K562 (cell line): ENCODE results near the gene CMIP. TPM values are rescaled to one million over a fixed set of nuclear protein-coding genes. Genes with fewer than 3 reads are reported as not detected.

Experiments used
- ATAC-seq: fragments of 200-7000 bp; cut with Tn5 transposase; 3 replicates; pipeline ENCODE4 v1.9.1; 2020; ENCODE audit warnings: moderate library complexity
- BruUV-seq: library from RNA; stranded (reverse); fragments of 400-500 nt; replicated peaks from 2 replicates; lab custom pipeline; 2021; lab: Mats Ljungman, UMichigan
- CTCF ChIA-PET: fragments of 300-600 bp; formaldehyde crosslinking; extraction: SDS; loops from one replicate; lab custom pipeline; 2021; ENCODE audit warnings: low intra/inter-chr PET ratio; lab: Yijun Ruan, JAX
- POLR2A ChIA-PET: fragments of 300-600, 350-650 bp; sonication (Branson Sonifier 250); formaldehyde crosslinking; extraction: SDS; loops from one replicate; lab custom pipeline; 2021; ENCODE audit warnings: antibody characterized with exemption, inconsistent platforms; lab: Yijun Ruan, JAX
- DNase-seq, 4 experiments: peaks; one replicate each; pipeline versions ENCODE4 v3.0.0 to v3.0.0-alpha.2; 2011 to 2018; ENCODE audit warnings: low spot score in 3 of 4, mixed read lengths in 3 of 4; ENCODE audit errors: extremely low read depth in 1 of 4
- FAIRE-seq: peaks from 2 replicates; lab custom pipeline; 2011; peaks lifted over from hg19 to GRCh38; lab: Jason Lieb, UNC
- H2AFZ ChIP-seq: 2 replicates; pipeline ENCODE4 v1.6.0; 2011; ENCODE audit warnings: low read depth, low read length, control low read depth, inconsistent platforms
- H3K27ac ChIP-seq: fragments of 200-600 bp; 3 replicates; pipeline ENCODE4 v1.8.0; 2011; ENCODE audit warnings: low read depth, mild to moderate bottlenecking, control low read depth, inconsistent platforms, low read length, moderate library complexity, mixed read lengths; ENCODE audit errors: extremely low read depth
- H3K27me3 ChIP-seq, 2 experiments: fragments of 300-600 bp in 1 of 2; 2 replicates in 1 of 2; 3 replicates in 1 of 2; pipeline versions ENCODE4 v1.6.0 to v1.8.0; 2011; ENCODE audit warnings: inconsistent platforms in 2 of 2, low read length in 2 of 2, mild to moderate bottlenecking in 1 of 2, mixed read lengths in 1 of 2, moderate library complexity in 1 of 2; ENCODE audit not compliant: control insufficient read depth in 2 of 2, insufficient read depth in 2 of 2
- H3K36me3 ChIP-seq: fragments of 300-600 bp; 3 replicates; pipeline ENCODE4 v1.8.0; 2011; ENCODE audit warnings: mild to moderate bottlenecking, low read length, inconsistent platforms; ENCODE audit not compliant: control insufficient read depth, insufficient read depth
- H3K4me1 ChIP-seq, 2 experiments: fragments of 200-600 bp in 1 of 2; replicated peaks in 1 of 2; 2 replicates in 1 of 2; 3 replicates in 1 of 2; pipeline versions ENCODE4 v1.5.1 to v1.8.0; 2011; ENCODE audit warnings: inconsistent platforms in 2 of 2, low read length in 2 of 2, mild to moderate bottlenecking in 1 of 2, mixed read lengths in 1 of 2, moderate library complexity in 1 of 2; ENCODE audit not compliant: control insufficient read depth in 2 of 2, insufficient read depth in 2 of 2
- H3K4me2 ChIP-seq: 2 replicates; pipeline ENCODE4 v1.6.1; 2011; ENCODE audit warnings: low read length, control low read depth, inconsistent platforms, mixed read lengths; ENCODE audit not compliant: insufficient read depth
- H3K4me3 ChIP-seq: fragments of 200-600 bp; sonication (generic), shearing (Covaris generic); 2 replicates; pipeline ENCODE4 v1.5.1; 2016; ENCODE audit warnings: control low read depth, inconsistent platforms
- H3K79me2 ChIP-seq: fragments of 200-600 bp; 3 replicates; pipeline ENCODE4 v1.8.0; 2011; ENCODE audit warnings: low read length, inconsistent platforms; ENCODE audit not compliant: control insufficient read depth, insufficient read depth
- H3K9ac ChIP-seq, 2 experiments: 2 replicates each; pipeline versions ENCODE4 v1.6.0 to v1.6.1; 2011; ENCODE audit warnings: low read depth in 2 of 2, low read length in 2 of 2, control low read depth in 1 of 2, inconsistent platforms in 1 of 2, mild to moderate bottlenecking in 1 of 2, mixed read lengths in 1 of 2; ENCODE audit not compliant: insufficient read depth in 1 of 2
- H3K9me1 ChIP-seq: one replicate; pipeline ENCODE4 v1.6.0; 2011; ENCODE audit warnings: inconsistent platforms, mild to moderate bottlenecking, low read length, moderate library complexity; ENCODE audit not compliant: control insufficient read depth, insufficient read depth
- H3K9me3 ChIP-seq: replicated peaks from 2 replicates; pipeline ENCODE4 v1.5.1; 2011; ENCODE audit warnings: low read depth, low read length, inconsistent platforms; ENCODE audit not compliant: control insufficient read depth, insufficient read depth
- H4K20me1 ChIP-seq: replicated peaks from 2 replicates; pipeline ENCODE4 v1.6.1; 2011; ENCODE audit warnings: low read length, inconsistent platforms, mixed read lengths; ENCODE audit not compliant: control insufficient read depth, insufficient read depth
- BMI1 ChIP-seq: fragments of 150-350 bp; IDR thresholded peaks from 2 replicates; pipeline ENCODE4 v1.6.1; 2014; ENCODE audit warnings: low read length
- HEY1 ChIP-seq: fragments of 250-450 bp; sonication (Bioruptor Pico); IDR thresholded peaks from 2 replicates; pipeline ENCODE4 v1.5.0; 2020; ENCODE audit warnings: mild to moderate bottlenecking, moderate library complexity, borderline replicate concordance
- HMG20A ChIP-seq: fragments of 450-650 bp; formaldehyde crosslinking; conservative IDR thresholded peaks from 2 replicates; pipeline ENCODE4 v1.4.0; 2020; ENCODE audit warnings: mild to moderate bottlenecking, mixed read lengths
- HNRNPUL1 ChIP-seq: fragments of 200-400 bp; formaldehyde crosslinking; IDR thresholded peaks from 2 replicates; pipeline ENCODE4 v1.6.1; 2017; ENCODE audit warnings: low read length
- KDM4B ChIP-seq, 2 experiments: fragments of 450-650 bp in 1 of 2; sonication (generic) in 1 of 2; IDR thresholded peaks; 2 replicates each; pipeline ENCODE4 v1.6.1; 2016 to 2017; ENCODE audit warnings: borderline replicate concordance in 2 of 2, antibody characterized with exemption in 1 of 2, low read depth in 1 of 2, mild to moderate bottlenecking in 1 of 2
- NR3C1 ChIP-seq: sonication (generic); formaldehyde crosslinking; IDR thresholded peaks from 2 replicates; pipeline ENCODE4 v1.8.1; 2022; ENCODE audit warnings: missing genetic modification reagents
- SIN3A ChIP-seq, 2 experiments: fragments of 150-350 bp in 1 of 2; IDR thresholded peaks; 2 replicates each; pipeline ENCODE4 v1.6.1; 2011 to 2016; ENCODE audit warnings: borderline replicate concordance in 2 of 2, low read depth in 2 of 2, low read length in 2 of 2, mild to moderate bottlenecking in 2 of 2, moderate library complexity in 2 of 2; ENCODE audit not compliant: control insufficient read depth in 1 of 2
- TOE1 ChIP-seq, 2 experiments: fragments of 450-650 bp in 1 of 2; sonication (generic) in 1 of 2; formaldehyde crosslinking in 1 of 2; IDR thresholded peaks; 2 replicates each; pipeline versions ENCODE4 v1.7.1 to v1.8.0; 2016 to 2022; ENCODE audit warnings: borderline replicate concordance in 2 of 2, mild to moderate bottlenecking in 2 of 2, antibody characterized with exemption in 1 of 2, inconsistent platforms in 1 of 2, low read depth in 1 of 2, missing genetic modification reagents in 1 of 2, moderate library complexity in 1 of 2
- YBX1 ChIP-seq: fragments of 450-650 bp; IDR thresholded peaks from 2 replicates; pipeline ENCODE4 v1.7.1; 2016; ENCODE audit warnings: mild to moderate bottlenecking
- ZKSCAN8 ChIP-seq: fragments of 200-800 bp; sonication (Bioruptor generic); IDR thresholded peaks from 2 replicates; pipeline ENCODE4 v1.6.1; 2016; ENCODE audit warnings: missing genetic modification characterization, missing compliant biosample characterization
- ZNF431 ChIP-seq: sonication (generic); formaldehyde crosslinking; IDR thresholded peaks from 2 replicates; pipeline ENCODE4 v1.8.0; 2022; ENCODE audit warnings: mild to moderate bottlenecking, missing genetic modification reagents
- ZNF589 ChIP-seq: fragments of 200-800 bp; sonication (Bioruptor generic); IDR thresholded peaks from 2 replicates; pipeline ENCODE4 v1.6.1; 2016; ENCODE audit warnings: low read depth, missing genetic modification characterization, missing compliant biosample characterization
- WGBS: fragments of 100-300 bp; shearing (Covaris generic); methylation state at CpG from one replicate; pipeline ENCODE4 v1.1.6; 2016; ENCODE audit warnings: low coverage, mixed read lengths; ENCODE audit not compliant: insufficient coverage; ENCODE audit errors: missing lambda C conversion rate; 5-methylcytosine and 5-hydroxymethylcytosine counted together
- in situ Hi-C: fragments of 300-500 bp; cut with MboI; formaldehyde crosslinking; loops from 4 replicates; pipeline ENCODE4 v1.15.0; 2018; ENCODE audit warnings: inconsistent platforms, mixed read lengths
- intact Hi-C: fragments of 100-400 bp; cut with micrococcal nuclease; formaldehyde crosslinking; loops from 2 replicates; pipeline ENCODE4 v1.14.2; 2022
- polyA plus RNA-seq, 8 experiments: library from polyadenylated mRNA; depleted of rRNA in 4 of 8; stranded (reverse) in 5 of 8; unstranded in 3 of 8; fragments of >200 nt; fragmentation: Nextera tagmentation in 2 of 8; fragmentation: Illumina TruSeq in 1 of 8; extraction: Ambion mirVana in 2 of 8; extraction: Trizol in 1 of 8; gene quantifications; 2 replicates each; pipeline versions ENCODE4 v1.2.1 to v1.2.3, GENCODE V29; 2011 to 2014; ENCODE audit warnings: inconsistent platforms in 1 of 8, missing spikeins in 1 of 8
- total RNA-seq, 7 experiments: library from RNA; depleted of rRNA in 6 of 7; stranded (reverse); fragments of >200 nt in 6 of 7; fragmentation: Illumina TruSeq in 2 of 7; extraction: Trizol in 2 of 7; gene quantifications; 2 replicates each; pipeline versions ENCODE4 v1.2.1 to v1.2.3, GENCODE V29; 2011 to 2021; ENCODE audit warnings: low replicate concordance in 1 of 7
- TF ChIP-seq, protein P1 (sequence below): fragments of 450-650 bp; conservative IDR thresholded peaks from 2 replicates; pipeline ENCODE4 v1.6.1; 2016; ENCODE audit warnings: missing genetic modification characterization, low read depth, mild to moderate bottlenecking, missing compliant biosample characterization, moderate library complexity
- TF ChIP-seq, protein P2 (sequence below): fragments of 450-650 bp; IDR thresholded peaks from 2 replicates; pipeline ENCODE4 v1.6.1; 2017; ENCODE audit warnings: mild to moderate bottlenecking, moderate library complexity
- TF ChIP-seq, protein P3 (sequence below): fragments of 450-650 bp; conservative IDR thresholded peaks from 2 replicates; pipeline ENCODE4 v1.6.1; 2016; ENCODE audit warnings: missing genetic modification characterization, low read depth, mild to moderate bottlenecking, control low read depth, missing compliant biosample characterization
- TF ChIP-seq, protein P4 (sequence below): fragments of 450-650 bp; IDR thresholded peaks from 2 replicates; pipeline ENCODE4 v1.6.1; 2016; ENCODE audit warnings: antibody characterized with exemption

The CMIP gene
- total and polyA plus RNA-seq, 9 of the 15 experiments (the other 6 are each of a cell fraction or from before 2014, with no cell fraction given): 0.94 to 82.5 (median 10.3) TPM

DNA sequence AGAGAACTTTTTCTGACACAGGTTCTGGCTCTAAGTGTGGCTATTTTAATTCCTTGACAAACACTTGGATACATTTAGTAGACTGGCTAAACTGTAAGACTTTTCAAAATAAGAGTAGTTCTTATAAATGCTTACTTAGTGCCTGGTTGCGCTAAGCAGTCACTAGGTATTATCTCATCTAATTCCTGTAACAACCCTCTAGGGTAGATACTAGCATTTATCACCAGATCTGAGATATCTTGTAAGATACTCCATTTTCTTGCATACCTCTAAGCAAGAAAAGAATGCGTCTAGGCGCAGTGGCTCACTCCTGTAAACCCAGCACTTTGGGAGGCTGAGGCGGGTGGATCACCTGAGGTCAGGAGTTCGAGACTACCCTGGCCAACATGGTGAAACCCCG, 131.2 kb downstream of the CMIP start:
- no peak for FAIRE-seq
- peaks cover 3% of the 10 kb centered on the region; the same call in 2 of the 3 replicates for H3K36me3 ChIP-seq
- H3K4me1 ChIP-seq: peaks cover 0 to 6% of the 10 kb centered on the region in 2 experiments; a peak in 1 of 5 replicates
- in situ Hi-C loops: no loop called here
- no peaks in the 10 kb centered on the region; the same call in 1 of the 2 replicates for H3K9me3 ChIP-seq
- no peak overlapping the region for H2AFZ ChIP-seq
- ChIA-PET POLR2A (interaction anchor here (0.6 kb wide), 1 partner anchor 95 kb away, joined by 3 read pairs; no protein-coding TSS in a partner anchor), CTCF (no interaction called here)
- H3K79me2 ChIP-seq: peaks cover 29% of the 10 kb centered on the region
- intact Hi-C loops: no loop called here
- H3K27ac ChIP-seq: no peak overlapping the region
- no peak for ATAC-seq
- WGBS: 92% methylated on average over 5 of the region's 6 CpGs
- H3K9me1 ChIP-seq: peaks cover 10% of the 10 kb centered on the region
- peaks cover 30% of the 10 kb centered on the region for H4K20me1 ChIP-seq
- BruUV-seq: no TSS peak
- no peaks in the 10 kb centered on the region; a peak in 1 of 5 replicates for H3K27me3 ChIP-seq
- no peak overlapping the region for H3K9ac ChIP-seq
- DNase-seq: no peak
- H3K4me2 ChIP-seq: no peak overlapping the region
- no peak overlapping the region for H3K4me3 ChIP-seq
- TF ChIP-seq, protein P1, sequence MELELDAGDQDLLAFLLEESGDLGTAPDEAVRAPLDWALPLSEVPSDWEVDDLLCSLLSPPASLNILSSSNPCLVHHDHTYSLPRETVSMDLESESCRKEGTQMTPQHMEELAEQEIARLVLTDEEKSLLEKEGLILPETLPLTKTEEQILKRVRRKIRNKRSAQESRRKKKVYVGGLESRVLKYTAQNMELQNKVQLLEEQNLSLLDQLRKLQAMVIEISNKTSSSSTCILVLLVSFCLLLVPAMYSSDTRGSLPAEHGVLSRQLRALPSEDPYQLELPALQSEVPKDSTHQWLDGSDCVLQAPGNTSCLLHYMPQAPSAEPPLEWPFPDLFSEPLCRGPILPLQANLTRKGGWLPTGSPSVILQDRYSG (tag): no peak
- no peak for TF ChIP-seq HMG20A (CRISPR knock-in tag)
- TF ChIP-seq NR3C1: no peak
- TF ChIP-seq, protein P2, sequence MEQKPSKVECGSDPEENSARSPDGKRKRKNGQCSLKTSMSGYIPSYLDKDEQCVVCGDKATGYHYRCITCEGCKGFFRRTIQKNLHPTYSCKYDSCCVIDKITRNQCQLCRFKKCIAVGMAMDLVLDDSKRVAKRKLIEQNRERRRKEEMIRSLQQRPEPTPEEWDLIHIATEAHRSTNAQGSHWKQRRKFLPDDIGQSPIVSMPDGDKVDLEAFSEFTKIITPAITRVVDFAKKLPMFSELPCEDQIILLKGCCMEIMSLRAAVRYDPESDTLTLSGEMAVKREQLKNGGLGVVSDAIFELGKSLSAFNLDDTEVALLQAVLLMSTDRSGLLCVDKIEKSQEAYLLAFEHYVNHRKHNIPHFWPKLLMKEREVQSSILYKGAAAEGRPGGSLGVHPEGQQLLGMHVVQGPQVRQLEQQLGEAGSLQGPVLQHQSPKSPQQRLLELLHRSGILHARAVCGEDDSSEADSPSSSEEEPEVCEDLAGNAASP: no peak
- no peak for TF ChIP-seq KDM4B (IDR thresholded peaks at IDR 0.05; ENCODE audit: borderline replicate concordance in 2 of 2, low read depth in 1 of 2)
- no peak for TF ChIP-seq YBX1
- TF ChIP-seq, protein P3, sequence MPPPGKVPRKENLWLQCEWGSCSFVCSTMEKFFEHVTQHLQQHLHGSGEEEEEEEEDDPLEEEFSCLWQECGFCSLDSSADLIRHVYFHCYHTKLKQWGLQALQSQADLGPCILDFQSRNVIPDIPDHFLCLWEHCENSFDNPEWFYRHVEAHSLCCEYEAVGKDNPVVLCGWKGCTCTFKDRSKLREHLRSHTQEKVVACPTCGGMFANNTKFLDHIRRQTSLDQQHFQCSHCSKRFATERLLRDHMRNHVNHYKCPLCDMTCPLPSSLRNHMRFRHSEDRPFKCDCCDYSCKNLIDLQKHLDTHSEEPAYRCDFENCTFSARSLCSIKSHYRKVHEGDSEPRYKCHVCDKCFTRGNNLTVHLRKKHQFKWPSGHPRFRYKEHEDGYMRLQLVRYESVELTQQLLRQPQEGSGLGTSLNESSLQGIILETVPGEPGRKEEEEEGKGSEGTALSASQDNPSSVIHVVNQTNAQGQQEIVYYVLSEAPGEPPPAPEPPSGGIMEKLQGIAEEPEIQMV: no peak
- no peak for TF ChIP-seq HEY1 (CRISPR knock-in tag)
- TF ChIP-seq BMI1: no peak
- TF ChIP-seq ZNF589 (CRISPR knock-in tag): no peak
- TF ChIP-seq HNRNPUL1: no peak
- no peak for TF ChIP-seq TOE1 (IDR thresholded peaks at IDR 0.05; ENCODE audit: borderline replicate concordance)
- no peak for TF ChIP-seq TOE1 (CRISPR knock-in tag; IDR thresholded peaks at IDR 0.05; ENCODE audit: borderline replicate concordance, low read depth)
- TF ChIP-seq, protein P4, sequence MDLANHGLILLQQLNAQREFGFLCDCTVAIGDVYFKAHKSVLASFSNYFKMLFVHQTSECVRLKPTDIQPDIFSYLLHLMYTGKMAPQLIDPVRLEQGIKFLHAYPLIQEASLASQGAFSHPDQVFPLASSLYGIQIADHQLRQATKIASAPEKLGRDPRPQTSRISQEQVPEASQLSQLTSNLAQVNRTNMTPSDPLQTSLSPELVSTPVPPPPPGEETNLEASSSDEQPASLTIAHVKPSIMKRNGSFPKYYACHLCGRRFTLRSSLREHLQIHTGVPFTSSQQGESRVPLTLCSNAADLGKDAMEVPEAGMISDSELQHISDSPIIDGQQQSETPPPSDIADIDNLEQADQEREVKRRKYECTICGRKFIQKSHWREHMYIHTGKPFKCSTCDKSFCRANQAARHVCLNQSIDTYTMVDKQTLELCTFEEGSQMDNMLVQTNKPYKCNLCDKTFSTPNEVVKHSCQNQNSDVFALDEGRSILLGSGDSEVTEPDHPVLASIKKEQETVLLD: no peak
- no peak for TF ChIP-seq SIN3A (IDR thresholded peaks at IDR 0.05; ENCODE audit: borderline replicate concordance in 2 of 2, control insufficient read depth in 1 of 2, low read depth in 2 of 2, low read length in 2 of 2)
- no peak for TF ChIP-seq ZNF431 (CRISPR knock-in tag)
- TF ChIP-seq ZKSCAN8 (CRISPR knock-in tag): no peak
